Germinal center (tissue), 1 donor: ENCODE measurements around the gene ATP5MC3.
A peak's percentile ranks its signal among the peaks of the same experiment; 100 is the strongest.
"Not testable (repeated sequence)": the region's sequence is repeated elsewhere in the genome, so short reads cannot be mapped to it uniquely, and the experiment has no call there.

Experiments used
- DNase-seq: peaks from one replicate; pipeline ENCODE4 v3.0.0; 2012; ENCODE audit warnings: mixed read lengths, low spot score

The ATP5MC3 gene

GRCh38 chr2:175181104-175181876 is at the start of gene ATP5MC3:
ATP5MC3 (minus strand) TSS chr2:175181710; CDS start chr2:175181393, 317 bp downstream.
- DNase-seq, result peak; percentile 95

GRCh38 chr2:175228601-175229000 is 47.1 kb upstream of the ATP5MC3 start:
- DNase-seq, result not testable (repeated sequence)

- DNase-seq, result no peak
Measured at GRCh38 chr2:175228179-175228578, 46.7 kb upstream of the ATP5MC3 start.

- no peak for DNase-seq
Measured at GRCh38 chr2:175227393-175227792, 45.9 kb upstream of the ATP5MC3 start.

GRCh38 chr2:175220075-175220474 is 38.6 kb upstream of the ATP5MC3 start:
- no peak for DNase-seq

GRCh38 chr2:175218551-175218950 is 37.0 kb upstream of the ATP5MC3 start:
- no peak for DNase-seq

GRCh38 chr2:175207741-175208438 is 26.4 kb upstream of the ATP5MC3 start:
- DNase-seq, result no peak

- no peak for DNase-seq
Measured at GRCh38 chr2:175206866-175207265, 25.4 kb upstream of the ATP5MC3 start.

GRCh38 chr2:175205523-175205922 is 24.0 kb upstream of the ATP5MC3 start:
- DNase-seq, result no peak

- DNase-seq, result peak; percentile 15
Measured at GRCh38 chr2:175203621-175204496, 22.3 kb upstream of the ATP5MC3 start.

- DNase-seq, result no peak
Measured at GRCh38 chr2:175195012-175195411, 13.5 kb upstream of the ATP5MC3 start.

GRCh38 chr2:175188761-175189160 is 7.3 kb upstream of the ATP5MC3 start:
- DNase-seq, result no peak

GRCh38 chr2:175187378-175187777 is 5.9 kb upstream of the ATP5MC3 start:
- DNase-seq, result no peak

GRCh38 chr2:175183674-175184073 is 2.2 kb upstream of the ATP5MC3 start:
- no peak for DNase-seq

GRCh38 chr2:175181877-175182308 is 383 bp upstream of the ATP5MC3 start:
- no peak for DNase-seq

- DNase-seq, result peak; percentile 28
Measured at GRCh38 chr2:175180701-175181103, 808 bp downstream of the ATP5MC3 start.

- DNase-seq, result no peak
Measured at GRCh38 chr2:175176624-175177023, 4.9 kb downstream of the ATP5MC3 start.

- no peak for DNase-seq
Measured at GRCh38 chr2:175175896-175176295, 5.6 kb downstream of the ATP5MC3 start.

GRCh38 chr2:175175320-175175719 is 6.2 kb downstream of the ATP5MC3 start:
- DNase-seq, result no peak

- no peak for DNase-seq
Measured at GRCh38 chr2:175170659-175171304, 10.7 kb downstream of the ATP5MC3 start.

GRCh38 chr2:175169191-175169590 is 12.3 kb downstream of the ATP5MC3 start:
- no peak for DNase-seq

- DNase-seq, result no peak
Measured at GRCh38 chr2:175168564-175168945, 13.0 kb downstream of the ATP5MC3 start.
